ENCODE measurements around the gene SENP6. TPM values are rescaled to one million over a fixed set of nuclear protein-coding genes. Genes with fewer than 3 reads are reported as not detected.

SENP6 gene
- polyA plus RNA-seq, 1 donor (not counting 4 experiments of a cell fraction or from before 2014, with no cell fraction given): 41.1 TPM

- Histone ChIP-seq H2AFZ (ENCODE audit: control insufficient read depth, low read length) (no peak overlapping the region), H3K9me3 (ENCODE audit: control insufficient read depth, low read depth, low read length) (no peaks in the 10 kb centered on the region), H3K4me3 (ENCODE audit: control insufficient read depth in 2 of 3, extremely low read depth in 1 of 3, insufficient read depth in 2 of 3, low read depth in 1 of 3, low read length in 3 of 3) (no peak overlapping the region), H3K27ac (ENCODE audit: control insufficient read depth, insufficient read depth, low read length) (no peak overlapping the region), H4K20me1 (ENCODE audit: control insufficient read depth, extremely low read depth, insufficient read depth, low read length) (peaks cover 14% of the 10 kb centered on the region), H3K79me2 (ENCODE audit: control insufficient read depth, insufficient read depth, low read length) (peaks cover 99% of the 10 kb centered on the region), H3K4me1 (ENCODE audit: control insufficient read depth, extremely low read depth, insufficient read depth, low read length) (no peaks in the 10 kb centered on the region), H3K9me1 (ENCODE audit: control insufficient read depth, extremely low read depth, insufficient read depth, low read length) (no peaks in the 10 kb centered on the region), H3K36me3 (ENCODE audit: control insufficient read depth in 2 of 2, extremely low read depth in 1 of 2, insufficient read depth in 2 of 2, low read length in 2 of 2) (no peaks in the 10 kb centered on the region), H3K4me2 (ENCODE audit: control insufficient read depth, extremely low read depth, insufficient read depth, low read depth, low read length) (no peak overlapping the region), H3K9ac (ENCODE audit: control insufficient read depth, extremely low read depth, insufficient read depth, low read length) (no peak overlapping the region), H3K27me3 (ENCODE audit: control insufficient read depth, extremely low read depth, insufficient read depth, low read length) (no peaks in the 10 kb centered on the region)
- no peak for DNase-seq (ENCODE audit: low read depth, low spot score)
- peak; percentile 44 for FAIRE-seq
- TF ChIP-seq, protein P1, sequence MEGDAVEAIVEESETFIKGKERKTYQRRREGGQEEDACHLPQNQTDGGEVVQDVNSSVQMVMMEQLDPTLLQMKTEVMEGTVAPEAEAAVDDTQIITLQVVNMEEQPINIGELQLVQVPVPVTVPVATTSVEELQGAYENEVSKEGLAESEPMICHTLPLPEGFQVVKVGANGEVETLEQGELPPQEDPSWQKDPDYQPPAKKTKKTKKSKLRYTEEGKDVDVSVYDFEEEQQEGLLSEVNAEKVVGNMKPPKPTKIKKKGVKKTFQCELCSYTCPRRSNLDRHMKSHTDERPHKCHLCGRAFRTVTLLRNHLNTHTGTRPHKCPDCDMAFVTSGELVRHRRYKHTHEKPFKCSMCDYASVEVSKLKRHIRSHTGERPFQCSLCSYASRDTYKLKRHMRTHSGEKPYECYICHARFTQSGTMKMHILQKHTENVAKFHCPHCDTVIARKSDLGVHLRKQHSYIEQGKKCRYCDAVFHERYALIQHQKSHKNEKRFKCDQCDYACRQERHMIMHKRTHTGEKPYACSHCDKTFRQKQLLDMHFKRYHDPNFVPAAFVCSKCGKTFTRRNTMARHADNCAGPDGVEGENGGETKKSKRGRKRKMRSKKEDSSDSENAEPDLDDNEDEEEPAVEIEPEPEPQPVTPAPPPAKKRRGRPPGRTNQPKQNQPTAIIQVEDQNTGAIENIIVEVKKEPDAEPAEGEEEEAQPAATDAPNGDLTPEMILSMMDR (optimal IDR thresholded peaks at IDR 0.05 in 1 of 3, IDR thresholded peaks at IDR 0.05 in 1 of 3, conservative IDR thresholded peaks at IDR 0.05 in 1 of 3; ENCODE audit: extremely low read depth in 1 of 3, insufficient read depth in 2 of 3, low read length in 3 of 3): no peak
- no peak for TF ChIP-seq EZH2 (IDR thresholded peaks at IDR 0.05; ENCODE audit: low read length)
- dilution Hi-C loops (cut with MboI; ENCODE audit: extremely low pct_ligation_motif_present, low sequenced_read_pairs): no loop called here
Measured at GRCh38 chr6:75609639-75610590, 8.2 kb downstream of the SENP6 start.

DNA sequence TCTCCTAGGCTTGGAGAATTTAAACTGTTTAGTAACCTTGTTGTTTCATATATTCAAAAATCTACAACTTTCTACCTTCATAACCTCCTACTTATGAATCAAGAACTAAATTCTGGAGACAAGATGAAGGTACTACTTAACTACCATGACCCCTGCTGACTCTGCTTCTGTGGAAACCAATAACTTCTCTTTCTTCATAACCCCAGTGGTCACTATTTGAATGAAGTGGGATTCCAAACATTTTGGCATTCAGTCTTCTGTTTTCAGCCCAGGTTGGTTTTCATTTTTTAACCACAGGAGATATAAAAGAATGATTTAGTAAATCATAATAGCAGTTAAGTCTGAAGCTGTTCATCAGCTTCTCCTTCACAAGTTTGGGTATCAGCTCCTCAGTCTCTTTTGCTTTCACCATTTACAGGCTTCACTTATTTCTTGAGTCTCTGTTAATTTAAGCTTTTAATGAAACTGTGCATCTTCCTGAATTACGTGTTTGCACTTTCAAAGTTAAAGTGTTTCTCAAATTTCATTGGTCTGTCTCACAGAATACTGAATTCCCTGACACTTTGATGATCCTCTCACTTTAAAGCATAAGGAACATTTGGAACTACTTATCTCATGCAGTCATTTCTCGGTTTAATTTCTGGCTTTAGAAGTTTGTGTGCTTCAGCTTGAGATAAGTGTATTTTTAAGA lies 9.5 kb downstream of the SENP6 start:
- no peak overlapping the region for H3K9ac ChIP-seq (ENCODE audit: control insufficient read depth, extremely low read depth, insufficient read depth, low read length)
- H3K4me1 ChIP-seq (ENCODE audit: control insufficient read depth, extremely low read depth, insufficient read depth, low read length): no peaks in the 10 kb centered on the region
- dilution Hi-C loops (cut with MboI; ENCODE audit: extremely low pct_ligation_motif_present, low sequenced_read_pairs): no loop called here
- no peaks in the 10 kb centered on the region for H3K36me3 ChIP-seq (ENCODE audit: control insufficient read depth in 2 of 2, extremely low read depth in 1 of 2, insufficient read depth in 2 of 2, low read length in 2 of 2)
- peaks cover 99% of the 10 kb centered on the region for H3K79me2 ChIP-seq (ENCODE audit: control insufficient read depth, insufficient read depth, low read length)
- no peak overlapping the region for H3K4me2 ChIP-seq (ENCODE audit: control insufficient read depth, extremely low read depth, insufficient read depth, low read depth, low read length)
- peaks cover 14% of the 10 kb centered on the region for H4K20me1 ChIP-seq (ENCODE audit: control insufficient read depth, extremely low read depth, insufficient read depth, low read length)
- H3K9me1 ChIP-seq (ENCODE audit: control insufficient read depth, extremely low read depth, insufficient read depth, low read length): no peaks in the 10 kb centered on the region
- no peak overlapping the region for H3K4me3 ChIP-seq (ENCODE audit: control insufficient read depth in 2 of 3, extremely low read depth in 1 of 3, insufficient read depth in 2 of 3, low read depth in 1 of 3, low read length in 3 of 3)
- no peak overlapping the region for H3K27ac ChIP-seq (ENCODE audit: control insufficient read depth, insufficient read depth, low read length)
- FAIRE-seq: no peak
- DNase-seq (ENCODE audit: low read depth, low spot score): no peak
- H3K27me3 ChIP-seq (ENCODE audit: control insufficient read depth, extremely low read depth, insufficient read depth, low read length): no peaks in the 10 kb centered on the region
- H3K9me3 ChIP-seq (ENCODE audit: control insufficient read depth, low read depth, low read length): no peaks in the 10 kb centered on the region
- no peak overlapping the region for H2AFZ ChIP-seq (ENCODE audit: control insufficient read depth, low read length)
- TF ChIP-seq, protein P1 (optimal IDR thresholded peaks at IDR 0.05 in 1 of 3, IDR thresholded peaks at IDR 0.05 in 1 of 3, conservative IDR thresholded peaks at IDR 0.05 in 1 of 3; ENCODE audit: extremely low read depth in 1 of 3, insufficient read depth in 2 of 3, low read length in 3 of 3): no peak
- no peak for TF ChIP-seq EZH2 (IDR thresholded peaks at IDR 0.05; ENCODE audit: low read length)

Measured in keratinocyte (primary cell).